ENCODE results near the gene KLHL8.
A peak's percentile ranks its signal among the peaks of the same experiment; 100 is the strongest.
"Not testable (repeated sequence)": the region's sequence is repeated elsewhere in the genome, so short reads cannot be mapped to it uniquely, and the experiment has no call there.

Gene KLHL8

GRCh38 chr4:87179751-87180150 is 40.7 kb downstream of the KLHL8 start:
- DNase-seq (ENCODE audit: low read depth in 1 of 2, low spot score in 1 of 2), result no peak

- no peak for DNase-seq (ENCODE audit: low read depth in 1 of 2, low spot score in 1 of 2)
Measured at GRCh38 chr4:87174672-87175071, 45.7 kb downstream of the KLHL8 start.

- DNase-seq (ENCODE audit: low read depth in 1 of 2, low spot score in 1 of 2), result no peak
Measured at GRCh38 chr4:87171944-87172343, 48.5 kb downstream of the KLHL8 start.

- DNase-seq (ENCODE audit: low read depth in 1 of 2, low spot score in 1 of 2), result no peak
Measured at GRCh38 chr4:87166296-87166854, 54.0 kb downstream of the KLHL8 start.

- no peak for DNase-seq (ENCODE audit: low read depth in 1 of 2, low spot score in 1 of 2)
Measured at GRCh38 chr4:87165892-87166291, 54.5 kb downstream of the KLHL8 start.

GRCh38 chr4:87153078-87153870 is 67.1 kb downstream of the KLHL8 start:
- DNase-seq (ENCODE audit: low read depth in 1 of 2, low spot score in 1 of 2), result no peak

- DNase-seq (ENCODE audit: low read depth in 1 of 2, low spot score in 1 of 2), result no peak
Measured at GRCh38 chr4:87152310-87153041, 67.9 kb downstream of the KLHL8 start.

GRCh38 chr4:87151730-87152129 is 68.7 kb downstream of the KLHL8 start:
- no peak for DNase-seq (ENCODE audit: low read depth in 1 of 2, low spot score in 1 of 2)

- peak in 1 of 2 donors; percentile 5 for DNase-seq (ENCODE audit: low read depth in 1 of 2, low spot score in 1 of 2)
Measured at GRCh38 chr4:87150498-87151261, 69.7 kb downstream of the KLHL8 start.

GRCh38 chr4:87147116-87147515 is 73.3 kb downstream of the KLHL8 start:
- DNase-seq (ENCODE audit: low read depth in 1 of 2, low spot score in 1 of 2), result no peak

GRCh38 chr4:87145934-87146333 is 74.5 kb downstream of the KLHL8 start:
- not testable (repeated sequence) for DNase-seq (ENCODE audit: low read depth in 1 of 2, low spot score in 1 of 2)

- no peak for DNase-seq (ENCODE audit: low read depth in 1 of 2, low spot score in 1 of 2)
Measured at GRCh38 chr4:87144356-87144755, 76.1 kb downstream of the KLHL8 start.

GRCh38 chr4:87141428-87141827 is 79.0 kb downstream of the KLHL8 start:
- DNase-seq (ENCODE audit: low read depth in 1 of 2, low spot score in 1 of 2), result no peak

- DNase-seq (ENCODE audit: low read depth in 1 of 2, low spot score in 1 of 2), result no peak
Measured at GRCh38 chr4:87134122-87134521, 86.3 kb downstream of the KLHL8 start.

GRCh38 chr4:87133183-87133582 is 87.2 kb downstream of the KLHL8 start:
- no peak for DNase-seq (ENCODE audit: low read depth in 1 of 2, low spot score in 1 of 2)

GRCh38 chr4:87132035-87132434 is 88.4 kb downstream of the KLHL8 start:
- no peak for DNase-seq (ENCODE audit: low read depth in 1 of 2, low spot score in 1 of 2)

- no peak for DNase-seq (ENCODE audit: low read depth in 1 of 2, low spot score in 1 of 2)
Measured at GRCh38 chr4:87130985-87131703, 89.3 kb downstream of the KLHL8 start.

GRCh38 chr4:87129681-87130080 is 90.7 kb downstream of the KLHL8 start:
- DNase-seq (ENCODE audit: low read depth in 1 of 2, low spot score in 1 of 2), result no peak

- DNase-seq (ENCODE audit: low read depth in 1 of 2, low spot score in 1 of 2), result no peak
Measured at GRCh38 chr4:87128006-87128705, 92.3 kb downstream of the KLHL8 start.

- no peak for DNase-seq (ENCODE audit: low read depth in 1 of 2, low spot score in 1 of 2)
Measured at GRCh38 chr4:87126056-87126455, 94.4 kb downstream of the KLHL8 start.
